Caco-2 (cell line): Measurements from ENCODE around the gene FAM168A. TPM values are rescaled to one million over a fixed set of nuclear protein-coding genes. Genes with fewer than 3 reads are reported as not detected.

ENCODE experiments used
- BruUV-seq: library from RNA; stranded (reverse); fragments of 400-500 nt; replicated peaks from 2 replicates; lab custom pipeline; 2021; lab: Mats Ljungman, UMichigan
- CTCF ChIA-PET: fragments of 300-600 bp; sonication (Branson Sonifier 250); formaldehyde crosslinking; loops from one replicate; lab custom pipeline; 2022; ENCODE audit warnings: antibody characterized with exemption; lab: Charles Lee
- POLR2A ChIA-PET: fragments of 300-600 bp; sonication (Branson Sonifier 250); formaldehyde crosslinking; loops from one replicate; lab custom pipeline; 2022; ENCODE audit warnings: antibody characterized with exemption; lab: Charles Lee
- DNase-seq, 2 experiments: peaks; one replicate each; pipeline versions ENCODE4 v3.0.0 to v3.0.0-alpha.2; 2020 to 2022
- H3K27me3 ChIP-seq: replicated peaks from 2 replicates; pipeline ENCODE4 v1.6.0; 2011; ENCODE audit warnings: low read length; ENCODE audit not compliant: control insufficient read depth, insufficient read depth
- H3K36me3 ChIP-seq: 2 replicates; pipeline ENCODE4 v1.5.1; 2011; ENCODE audit warnings: low read length; ENCODE audit not compliant: control insufficient read depth, insufficient read depth
- H3K4me1 ChIP-seq: fragments of 250-450 bp; sonication (Bioruptor Pico); 2 replicates; pipeline ENCODE4 v1.5.1; 2020; ENCODE audit warnings: mild to moderate bottlenecking
- H3K4me3 ChIP-seq: 2 replicates; pipeline ENCODE4 v1.5.1; 2011; ENCODE audit warnings: low read depth, mild to moderate bottlenecking, control low read depth, low read length
- H3K9me3 ChIP-seq: fragments of 250-450 bp; sonication (Bioruptor Pico); 2 replicates; pipeline ENCODE4 v1.5.1; 2020; ENCODE audit warnings: mild to moderate bottlenecking, moderate library complexity
- H3K27ac Mint-ChIP-seq: one replicate; pipeline ENCODE4 v1.8.0; 2022; ENCODE audit warnings: mixed read lengths; ENCODE audit not compliant: unreplicated experiment
- H3K27me3 Mint-ChIP-seq: one replicate; pipeline ENCODE4 v1.8.0; 2022; ENCODE audit warnings: mixed read lengths; ENCODE audit not compliant: insufficient read depth, unreplicated experiment
- H3K36me3 Mint-ChIP-seq: one replicate; pipeline ENCODE4 v1.8.0; 2022; ENCODE audit warnings: mild to moderate bottlenecking, mixed read lengths; ENCODE audit not compliant: insufficient read depth, unreplicated experiment
- H3K4me1 Mint-ChIP-seq: one replicate; pipeline ENCODE4 v1.8.0; 2022; ENCODE audit warnings: low read depth, mixed read lengths; ENCODE audit not compliant: unreplicated experiment
- H3K4me3 Mint-ChIP-seq: one replicate; pipeline ENCODE4 v1.8.0; 2022; ENCODE audit warnings: mild to moderate bottlenecking, moderate library complexity, mixed read lengths; ENCODE audit not compliant: unreplicated experiment
- H3K9me3 Mint-ChIP-seq: one replicate; pipeline ENCODE4 v1.8.0; 2022; ENCODE audit warnings: mixed read lengths; ENCODE audit not compliant: unreplicated experiment
- intact Hi-C: fragments of 100-400 bp; cut with micrococcal nuclease; formaldehyde crosslinking; loops from one replicate; pipeline ENCODE4 v1.10.0; 2022; ENCODE audit not compliant: unreplicated experiment
- total RNA-seq: library from RNA; stranded (reverse); gene quantifications from 2 replicates; pipeline ENCODE4 v1.2.3, GENCODE V29; 2022
- TF ChIP-seq, protein P1 (sequence below), 2 experiments: fragments of 200-600 bp in 1 of 2; IDR thresholded peaks; 1 replicate in 1 of 2; 2 replicates in 1 of 2; pipeline versions ENCODE4 v1.5.1 to v1.8.0; 2011 to 2022; ENCODE audit warnings: antibody characterized with exemption in 1 of 2, control low read depth in 1 of 2, inconsistent platforms in 1 of 2, low read depth in 1 of 2, low read length in 1 of 2, mild to moderate bottlenecking in 1 of 2, moderate library complexity in 1 of 2; ENCODE audit not compliant: insufficient read depth in 1 of 2, severe bottlenecking in 1 of 2, unreplicated experiment in 1 of 2

The FAM168A gene
- total RNA-seq, 1 experiment from 2014 or later, result 46.0 TPM

DNA sequence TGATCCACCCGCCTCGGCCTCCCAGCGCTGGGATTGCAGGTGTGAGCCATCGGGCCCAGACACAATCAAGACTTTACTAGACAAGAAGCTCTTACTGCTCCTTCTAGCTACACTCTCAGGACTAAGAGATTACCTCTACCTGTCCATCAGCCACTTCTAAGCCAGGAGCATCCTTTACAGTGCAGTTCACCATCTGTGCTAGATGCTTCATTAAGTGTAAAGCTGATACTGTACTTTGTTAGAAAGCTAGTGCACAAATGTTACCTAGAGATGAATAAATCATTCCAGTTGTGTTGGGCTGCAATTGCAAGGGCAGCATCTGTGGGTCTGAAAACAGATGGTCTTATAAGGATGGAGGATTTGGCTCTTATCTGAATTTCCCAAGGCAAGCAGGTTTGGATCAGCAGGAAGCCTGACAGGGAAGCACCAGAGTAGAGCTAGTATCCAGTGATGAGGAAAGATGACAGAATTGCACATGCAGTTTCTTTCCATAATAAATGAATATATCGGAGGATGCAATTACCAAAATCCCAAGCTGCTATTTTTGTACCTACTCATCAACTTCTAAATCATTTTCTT, 58.3 kb downstream of the FAM168A start:
- Histone ChIP-seq H3K9me3 (no peaks in the 10 kb centered on the region), H3K4me1 (no peaks in the 10 kb centered on the region), H3K4me3 (no peak overlapping the region), H3K27me3 (no peaks in the 10 kb centered on the region), H3K36me3 (no peaks in the 10 kb centered on the region)
- Mint-ChIP-seq H3K4me1 (no peaks in the 10 kb centered on the region), H3K9me3 (no peaks in the 10 kb centered on the region), H3K4me3 (no peak overlapping the region), H3K36me3 (no peaks in the 10 kb centered on the region), H3K27ac (no peak overlapping the region), H3K27me3 (no peaks in the 10 kb centered on the region)
- TF ChIP-seq, protein P1, sequence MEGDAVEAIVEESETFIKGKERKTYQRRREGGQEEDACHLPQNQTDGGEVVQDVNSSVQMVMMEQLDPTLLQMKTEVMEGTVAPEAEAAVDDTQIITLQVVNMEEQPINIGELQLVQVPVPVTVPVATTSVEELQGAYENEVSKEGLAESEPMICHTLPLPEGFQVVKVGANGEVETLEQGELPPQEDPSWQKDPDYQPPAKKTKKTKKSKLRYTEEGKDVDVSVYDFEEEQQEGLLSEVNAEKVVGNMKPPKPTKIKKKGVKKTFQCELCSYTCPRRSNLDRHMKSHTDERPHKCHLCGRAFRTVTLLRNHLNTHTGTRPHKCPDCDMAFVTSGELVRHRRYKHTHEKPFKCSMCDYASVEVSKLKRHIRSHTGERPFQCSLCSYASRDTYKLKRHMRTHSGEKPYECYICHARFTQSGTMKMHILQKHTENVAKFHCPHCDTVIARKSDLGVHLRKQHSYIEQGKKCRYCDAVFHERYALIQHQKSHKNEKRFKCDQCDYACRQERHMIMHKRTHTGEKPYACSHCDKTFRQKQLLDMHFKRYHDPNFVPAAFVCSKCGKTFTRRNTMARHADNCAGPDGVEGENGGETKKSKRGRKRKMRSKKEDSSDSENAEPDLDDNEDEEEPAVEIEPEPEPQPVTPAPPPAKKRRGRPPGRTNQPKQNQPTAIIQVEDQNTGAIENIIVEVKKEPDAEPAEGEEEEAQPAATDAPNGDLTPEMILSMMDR (IDR thresholded peaks at IDR 0.05; ENCODE audit: insufficient read depth in 1 of 2, low read depth in 1 of 2, low read length in 1 of 2, severe bottlenecking in 1 of 2, unreplicated experiment in 1 of 2), result no peak
- POLR2A ChIA-PET, result no interaction called here
- CTCF ChIA-PET, result no interaction called here
- intact Hi-C loops, result no loop called here
- BruUV-seq, result no TSS peak
- DNase-seq, result no peak

DNA sequence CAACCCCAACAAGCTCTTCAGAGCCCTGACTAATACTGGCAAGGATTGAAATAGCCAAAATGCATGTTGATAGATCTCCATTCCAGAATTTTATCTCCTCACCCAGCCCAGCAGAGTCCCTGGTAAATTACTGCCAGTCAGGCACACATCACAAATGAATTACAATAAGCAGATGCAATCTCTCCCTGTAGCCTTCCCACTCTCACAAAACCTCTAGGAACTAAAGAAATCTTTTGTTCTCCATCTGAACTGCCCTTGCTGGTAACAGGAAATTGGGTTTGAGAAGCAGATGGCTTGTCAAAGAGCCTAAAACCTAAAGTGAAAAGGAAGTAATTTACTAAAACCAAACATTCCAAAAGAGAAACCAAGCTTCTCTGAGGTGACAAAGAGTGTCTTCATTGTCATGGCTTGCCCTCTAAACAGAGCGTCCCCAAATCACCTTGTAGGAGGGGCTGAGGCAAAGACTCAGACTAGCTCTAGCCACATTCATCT, 59.5 kb downstream of the FAM168A start:
- Histone ChIP-seq H3K9me3 (no peaks in the 10 kb centered on the region), H3K4me1 (no peaks in the 10 kb centered on the region), H3K36me3 (no peaks in the 10 kb centered on the region), H3K27me3 (no peaks in the 10 kb centered on the region), H3K4me3 (no peak overlapping the region)
- no peak for DNase-seq
- intact Hi-C loops, result no loop called here
- H3K9me3 Mint-ChIP-seq, result no peaks in the 10 kb centered on the region
- no peaks in the 10 kb centered on the region for H3K4me1 Mint-ChIP-seq
- H3K36me3 Mint-ChIP-seq, result no peaks in the 10 kb centered on the region
- H3K4me3 Mint-ChIP-seq, result no peak overlapping the region
- ChIA-PET CTCF (interaction anchor here (0.7 kb wide), 1 partner anchor 166 kb away, joined by 8 read pairs; no protein-coding TSS in a partner anchor), POLR2A (no interaction called here)
- BruUV-seq, result no TSS peak
- TF ChIP-seq, protein P1 (IDR thresholded peaks at IDR 0.05; ENCODE audit: insufficient read depth in 1 of 2, low read depth in 1 of 2, low read length in 1 of 2, severe bottlenecking in 1 of 2, unreplicated experiment in 1 of 2), result no peak
- H3K27me3 Mint-ChIP-seq, result no peaks in the 10 kb centered on the region
- no peak overlapping the region for H3K27ac Mint-ChIP-seq

GRCh38 chr11:73537969-73538368, 59.9 kb downstream of the FAM168A start:
- no peak for DNase-seq
- Mint-ChIP-seq H3K4me1 (no peaks in the 10 kb centered on the region), H3K27ac (no peak overlapping the region), H3K9me3 (no peaks in the 10 kb centered on the region), H3K4me3 (no peak overlapping the region), H3K27me3 (no peaks in the 10 kb centered on the region), H3K36me3 (no peaks in the 10 kb centered on the region)
- ChIA-PET CTCF (interaction anchor here (0.7 kb wide), 1 partner anchor 166 kb away, joined by 8 read pairs; no protein-coding TSS in a partner anchor), POLR2A (no interaction called here)
- H3K36me3 ChIP-seq, result no peaks in the 10 kb centered on the region
- H3K4me3 ChIP-seq, result no peak overlapping the region
- H3K27me3 ChIP-seq, result no peaks in the 10 kb centered on the region
- intact Hi-C loops, result no loop called here
- H3K9me3 ChIP-seq, result no peaks in the 10 kb centered on the region
- no TSS peak for BruUV-seq
- TF ChIP-seq, protein P1 (IDR thresholded peaks at IDR 0.05; ENCODE audit: insufficient read depth in 1 of 2, low read depth in 1 of 2, low read length in 1 of 2, severe bottlenecking in 1 of 2, unreplicated experiment in 1 of 2), result no peak
- H3K4me1 ChIP-seq, result no peaks in the 10 kb centered on the region
